ENCODE results near the gene MAP4K1.

The MAP4K1 gene

DNA sequence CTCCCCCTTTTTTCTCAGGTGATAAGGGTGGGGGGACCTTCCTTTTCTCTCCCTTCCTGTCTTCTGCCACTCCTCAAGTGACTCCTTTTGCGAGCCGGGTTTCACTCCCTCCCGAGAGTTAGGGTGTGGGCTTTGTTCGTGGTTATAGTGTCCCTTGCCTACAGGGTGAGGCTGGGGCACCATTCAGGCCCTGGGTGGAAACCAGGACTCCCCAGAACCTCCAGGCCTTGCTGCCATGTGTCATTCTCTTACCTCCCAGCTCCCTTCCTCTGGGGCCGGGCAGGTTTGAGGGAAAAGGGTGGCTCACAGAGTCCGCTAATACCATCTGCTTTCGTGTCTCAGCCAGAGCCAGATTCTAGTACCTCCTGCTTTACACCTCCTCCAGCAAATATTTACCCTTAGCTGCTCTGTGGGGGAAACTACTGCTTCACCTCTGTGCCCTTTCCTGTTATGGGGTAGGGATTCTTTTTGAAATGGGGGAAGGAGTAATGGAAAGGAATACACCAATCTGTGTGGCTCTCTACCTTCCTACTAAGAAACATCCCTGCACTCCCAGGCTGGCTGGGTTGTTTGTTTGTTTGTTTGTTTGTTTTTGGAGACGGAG, 32.5 kb upstream of the MAP4K1 start:
- FAIRE-seq = no peak
- DNase-seq (ENCODE audit: insufficient read length, low spot score) = no peak
- TF ChIP-seq, protein P1, sequence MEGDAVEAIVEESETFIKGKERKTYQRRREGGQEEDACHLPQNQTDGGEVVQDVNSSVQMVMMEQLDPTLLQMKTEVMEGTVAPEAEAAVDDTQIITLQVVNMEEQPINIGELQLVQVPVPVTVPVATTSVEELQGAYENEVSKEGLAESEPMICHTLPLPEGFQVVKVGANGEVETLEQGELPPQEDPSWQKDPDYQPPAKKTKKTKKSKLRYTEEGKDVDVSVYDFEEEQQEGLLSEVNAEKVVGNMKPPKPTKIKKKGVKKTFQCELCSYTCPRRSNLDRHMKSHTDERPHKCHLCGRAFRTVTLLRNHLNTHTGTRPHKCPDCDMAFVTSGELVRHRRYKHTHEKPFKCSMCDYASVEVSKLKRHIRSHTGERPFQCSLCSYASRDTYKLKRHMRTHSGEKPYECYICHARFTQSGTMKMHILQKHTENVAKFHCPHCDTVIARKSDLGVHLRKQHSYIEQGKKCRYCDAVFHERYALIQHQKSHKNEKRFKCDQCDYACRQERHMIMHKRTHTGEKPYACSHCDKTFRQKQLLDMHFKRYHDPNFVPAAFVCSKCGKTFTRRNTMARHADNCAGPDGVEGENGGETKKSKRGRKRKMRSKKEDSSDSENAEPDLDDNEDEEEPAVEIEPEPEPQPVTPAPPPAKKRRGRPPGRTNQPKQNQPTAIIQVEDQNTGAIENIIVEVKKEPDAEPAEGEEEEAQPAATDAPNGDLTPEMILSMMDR (IDR thresholded peaks at IDR 0.05; ENCODE audit: insufficient read depth, missing control alignments) = no peak

DNA sequence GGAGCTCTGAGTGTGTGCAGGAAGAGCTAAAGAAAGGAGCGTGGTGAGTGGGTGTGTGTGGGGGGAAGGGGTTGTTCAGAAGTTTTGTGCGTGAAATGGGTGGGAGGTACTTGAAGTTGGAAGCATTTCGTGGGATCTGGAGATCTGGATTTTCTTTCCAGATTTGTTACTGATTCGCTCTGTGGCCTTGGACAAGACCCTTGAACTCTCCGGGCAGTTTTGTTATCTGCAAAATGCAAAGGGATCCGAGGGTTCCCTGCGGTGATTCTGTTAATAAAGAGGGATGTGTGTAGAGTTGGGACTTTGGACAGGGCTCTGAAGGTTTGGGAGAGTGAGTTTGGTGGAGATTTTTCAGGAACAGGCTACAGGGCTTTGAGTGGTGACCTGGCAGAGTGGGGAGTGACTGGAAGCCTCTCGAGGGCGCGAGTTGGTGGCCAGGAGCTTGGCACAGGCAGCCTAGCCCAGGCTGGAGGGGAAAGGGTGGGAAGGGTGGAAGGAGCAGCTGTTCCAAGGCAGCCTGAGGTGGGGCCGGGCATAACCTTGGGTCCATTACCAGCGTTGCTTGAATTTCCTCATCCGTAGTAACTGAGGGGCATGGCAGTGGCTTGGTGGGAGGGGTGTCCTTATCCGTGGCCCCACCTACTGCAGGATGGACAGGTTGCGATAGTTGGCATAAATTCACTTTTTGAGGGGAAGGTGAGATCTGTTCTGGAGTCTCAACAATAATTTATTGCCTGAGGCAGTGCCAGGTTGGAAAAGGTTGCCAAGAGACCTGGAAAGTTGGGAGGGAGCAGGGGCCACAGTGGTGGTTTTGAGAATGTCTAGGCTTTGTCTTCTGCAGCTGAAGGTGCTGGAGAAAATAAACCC, 31.8 kb upstream of the MAP4K1 start:
- TF ChIP-seq, protein P1 (IDR thresholded peaks at IDR 0.05; ENCODE audit: insufficient read depth, missing control alignments) = no peak
- no peak for FAIRE-seq
- no peak for DNase-seq (ENCODE audit: insufficient read length, low spot score)

DNA sequence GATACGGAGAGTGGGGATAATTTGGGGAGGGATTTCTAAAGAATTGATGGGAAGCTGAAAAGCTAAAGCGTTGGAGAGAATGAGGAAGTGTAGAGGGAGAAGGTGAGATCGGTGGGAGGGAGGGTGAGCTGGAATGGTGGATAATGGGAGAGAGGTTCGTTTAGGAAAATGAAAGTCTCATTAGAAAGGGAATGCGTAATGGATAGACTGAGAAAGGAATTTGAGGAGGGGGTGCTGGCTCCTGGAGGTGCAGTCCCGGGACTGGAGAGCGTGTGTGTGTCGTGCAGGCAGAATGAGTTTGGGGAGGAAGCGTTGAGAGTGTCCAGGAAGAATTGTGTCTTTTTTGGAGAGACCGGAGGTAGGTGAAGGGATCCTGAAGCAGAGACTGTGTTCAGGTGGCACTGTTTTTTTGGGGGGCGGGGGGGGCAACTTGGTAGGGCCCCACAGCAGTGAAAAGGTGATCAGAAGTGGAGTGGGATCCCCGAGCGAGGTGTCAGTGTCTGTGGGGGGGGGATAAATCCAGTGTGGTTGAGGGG, 31.1 kb upstream of the MAP4K1 start:
- no peak for DNase-seq (ENCODE audit: insufficient read length, low spot score)
- TF ChIP-seq, protein P1 (IDR thresholded peaks at IDR 0.05; ENCODE audit: insufficient read depth, missing control alignments) = no peak
- FAIRE-seq = no peak

DNA sequence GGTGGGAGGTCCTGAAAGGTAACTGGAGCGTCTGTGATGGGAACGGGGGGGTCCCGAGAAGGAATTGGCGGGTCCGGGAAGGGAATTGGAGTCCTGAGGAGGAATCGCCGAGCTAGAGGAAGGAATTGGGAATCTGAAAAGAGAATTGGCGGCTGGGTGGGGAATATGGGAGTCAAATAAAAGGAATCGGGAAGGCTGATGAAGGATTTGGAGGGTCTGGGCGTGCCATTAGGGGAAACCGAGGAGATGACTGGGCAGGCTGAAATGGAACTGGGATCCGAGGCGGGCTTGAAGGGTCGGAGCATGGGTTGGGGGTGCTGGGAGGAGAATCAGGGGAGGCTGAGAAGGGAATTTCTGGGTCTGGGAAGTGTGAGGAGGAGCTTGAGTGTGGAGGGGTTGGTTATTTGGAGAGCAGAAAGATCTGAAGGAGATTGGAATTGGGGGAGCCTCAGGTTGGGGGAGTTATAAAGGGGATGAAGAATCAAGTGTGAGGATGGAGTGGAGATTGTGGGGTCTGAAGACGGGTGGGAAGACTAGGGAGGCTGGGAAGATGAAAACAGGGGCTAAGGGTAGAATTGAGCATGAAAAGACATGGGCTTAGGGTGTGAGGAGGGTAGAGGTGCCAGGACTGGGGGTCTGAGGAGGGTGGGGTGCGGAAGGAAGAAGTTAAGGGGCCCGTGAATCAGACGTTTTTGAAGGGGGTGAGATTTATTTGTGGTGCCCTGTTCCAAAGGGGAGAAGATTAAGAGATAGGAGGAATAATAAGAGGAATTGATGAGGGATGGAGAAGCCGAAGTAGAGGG, 30.4 kb upstream of the MAP4K1 start:
- TF ChIP-seq, protein P1 (IDR thresholded peaks at IDR 0.05; ENCODE audit: insufficient read depth, missing control alignments) = no peak
- FAIRE-seq = no peak
- no peak for DNase-seq (ENCODE audit: insufficient read length, low spot score)

DNA sequence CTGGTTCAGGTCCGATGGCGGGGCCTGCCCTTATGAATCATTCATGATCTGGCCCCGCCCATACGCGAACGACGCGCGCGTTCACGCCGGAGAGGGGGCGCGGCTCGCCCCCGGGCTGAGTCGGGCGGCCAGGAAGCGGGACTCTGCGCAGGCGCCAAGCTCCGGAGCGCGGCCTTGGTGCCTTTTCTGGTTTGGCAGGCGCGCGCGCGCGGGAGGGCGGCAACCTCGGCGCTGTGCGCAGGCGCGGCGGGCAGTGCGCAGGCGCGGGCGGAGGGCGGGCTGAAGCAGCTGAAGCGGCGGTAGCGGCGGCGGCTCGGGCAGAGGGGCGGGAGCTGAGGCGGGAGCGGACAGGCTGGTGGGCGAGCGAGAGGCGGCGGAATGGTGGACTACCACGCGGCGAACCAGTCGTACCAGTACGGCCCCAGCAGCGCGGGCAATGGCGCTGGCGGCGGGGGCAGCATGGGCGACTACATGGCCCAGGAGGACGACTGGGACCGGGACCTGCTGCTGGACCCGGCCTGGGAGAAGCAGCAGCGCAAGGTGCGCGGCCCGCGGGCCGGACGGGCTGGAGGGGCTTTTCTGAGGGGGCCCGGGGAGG, 29.7 kb upstream of the MAP4K1 start, which contains the start of gene ACTN4:
Gene ACTN4 (plus strand): TSS at position 282 of the 598 bp plus-strand sequence. CDS start 97 bp downstream, at position 379.
- FAIRE-seq (no peak), DNase-seq (ENCODE audit: insufficient read length, low spot score) (peak; percentile 94)

DNA sequence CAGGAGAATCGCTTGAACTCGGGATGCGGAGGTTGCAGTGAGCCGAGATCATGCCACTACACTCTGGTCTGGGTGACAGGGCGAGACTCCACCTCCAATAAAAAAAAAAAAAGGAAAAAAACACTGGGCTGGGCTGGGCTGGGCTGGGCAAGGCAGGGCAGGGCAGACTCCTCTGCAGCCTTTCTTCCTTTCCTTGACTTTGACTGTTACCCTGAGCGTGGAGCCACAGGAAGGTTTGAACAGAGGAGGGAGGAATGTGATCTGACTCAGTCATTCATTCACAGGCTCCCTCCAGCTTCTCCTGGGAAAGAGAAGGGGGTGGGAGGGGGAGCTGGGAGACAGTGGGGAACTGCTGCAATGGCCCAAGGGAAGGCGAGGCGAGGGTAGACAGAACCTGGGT, 27.0 kb upstream of the MAP4K1 start:
- DNase-seq (ENCODE audit: insufficient read length, low spot score) = no peak
- TF ChIP-seq, protein P1 (IDR thresholded peaks at IDR 0.05; ENCODE audit: insufficient read depth, missing control alignments) = no peak
- no peak for FAIRE-seq

More for the DNA sequence above, 29.7 kb upstream of the MAP4K1 start, which contains the start of gene ACTN4:
- TF ChIP-seq, protein P1 (IDR thresholded peaks at IDR 0.05; ENCODE audit: insufficient read depth, missing control alignments) = no peak

All from D721Med (cell line).